Measurements from ENCODE around the gene ATP7B. TPM values are rescaled to one million over a fixed set of nuclear protein-coding genes. Genes with fewer than 3 reads are reported as not detected.

ATP7B gene
- total RNA-seq, 2 donors from 2014 or later: 0.45 to 0.53 TPM

- no peaks in the 10 kb centered on the region for H3K4me1 Mint-ChIP-seq (ENCODE audit: low read depth in 2 of 2)
- no peaks in the 10 kb centered on the region for H3K9me3 Mint-ChIP-seq
- H3K27me3 Mint-ChIP-seq: peaks cover 12 to 27% of the 10 kb centered on the region in 2 donors
- no peak overlapping the region for H3K4me3 Mint-ChIP-seq
- ATAC-seq (no peak), DNase-seq (ENCODE audit: low spot score) (no peak)
- H3K36me3 Mint-ChIP-seq: no peaks in the 10 kb centered on the region
- H3K27ac Mint-ChIP-seq: no peak overlapping the region
Observed at GRCh38 chr13:51924756-51925544, 86.3 kb downstream of the ATP7B start.

GRCh38 chr13:51923983-51924539, 87.2 kb downstream of the ATP7B start:
- no peaks in the 10 kb centered on the region for H3K4me1 Mint-ChIP-seq (ENCODE audit: low read depth in 2 of 2)
- peak in 1 of 2 donors; percentile 47 for ATAC-seq
- H3K27ac Mint-ChIP-seq: no peak overlapping the region

GRCh38 chr13:51922771-51923480, 88.3 kb downstream of the ATP7B start:
- H3K4me1 Mint-ChIP-seq (ENCODE audit: low read depth in 2 of 2): no peaks in the 10 kb centered on the region
- H3K4me3 Mint-ChIP-seq: no peak overlapping the region
- DNase-seq (ENCODE audit: low spot score): peak; percentile 31
- no peak overlapping the region for H3K27ac Mint-ChIP-seq
- ATAC-seq: no peak
- peaks cover 12 to 27% of the 10 kb centered on the region in 2 donors for H3K27me3 Mint-ChIP-seq
- H3K36me3 Mint-ChIP-seq: no peaks in the 10 kb centered on the region
- H3K9me3 Mint-ChIP-seq: no peaks in the 10 kb centered on the region

More at GRCh38 chr13:51923983-51924539, 87.2 kb downstream of the ATP7B start:
- no peak for DNase-seq (ENCODE audit: low spot score)
- H3K36me3 Mint-ChIP-seq: no peaks in the 10 kb centered on the region
- no peak overlapping the region for H3K4me3 Mint-ChIP-seq
- peaks cover 12 to 27% of the 10 kb centered on the region in 2 donors for H3K27me3 Mint-ChIP-seq
- no peaks in the 10 kb centered on the region for H3K9me3 Mint-ChIP-seq

- no peak for ATAC-seq
- no peak overlapping the region for H3K27ac Mint-ChIP-seq
Observed at GRCh38 chr13:51921790-51922740, 89.2 kb downstream of the ATP7B start.

GRCh38 chr13:51920786-51921185, 90.5 kb downstream of the ATP7B start:
- no peaks in the 10 kb centered on the region for H3K4me1 Mint-ChIP-seq (ENCODE audit: low read depth in 2 of 2)
- DNase-seq (ENCODE audit: low spot score): peak; percentile 15
- H3K27me3 Mint-ChIP-seq: peaks cover 10 to 21% of the 10 kb centered on the region in 2 donors
- H3K27ac Mint-ChIP-seq: no peak overlapping the region
- H3K4me3 Mint-ChIP-seq: no peak overlapping the region
- ATAC-seq: no peak
- H3K9me3 Mint-ChIP-seq: no peaks in the 10 kb centered on the region
- no peaks in the 10 kb centered on the region for H3K36me3 Mint-ChIP-seq

More at GRCh38 chr13:51921790-51922740, 89.2 kb downstream of the ATP7B start:
- Mint-ChIP-seq H3K27me3 (peaks cover 12 to 27% of the 10 kb centered on the region in 2 donors), H3K9me3 (no peaks in the 10 kb centered on the region), H3K4me3 (no peak overlapping the region), H3K36me3 (no peaks in the 10 kb centered on the region), H3K4me1 (ENCODE audit: low read depth in 2 of 2) (no peaks in the 10 kb centered on the region)
- DNase-seq (ENCODE audit: low spot score): no peak

- peaks cover 9 to 17% of the 10 kb centered on the region in 2 donors for H3K27me3 Mint-ChIP-seq
- H3K9me3 Mint-ChIP-seq: no peaks in the 10 kb centered on the region
- no peak overlapping the region for H3K4me3 Mint-ChIP-seq
- ATAC-seq (no peak), DNase-seq (ENCODE audit: low spot score) (peak; percentile 45)
- no peak overlapping the region for H3K27ac Mint-ChIP-seq
- H3K36me3 Mint-ChIP-seq: no peaks in the 10 kb centered on the region
- H3K4me1 Mint-ChIP-seq (ENCODE audit: low read depth in 2 of 2): no peaks in the 10 kb centered on the region
Observed at GRCh38 chr13:51920267-51920666, 91.0 kb downstream of the ATP7B start.

GRCh38 chr13:51919531-51919930, 91.7 kb downstream of the ATP7B start:
- Mint-ChIP-seq H3K36me3 (no peaks in the 10 kb centered on the region), H3K4me3 (no peak overlapping the region)

GRCh38 chr13:51916962-51917361, 94.3 kb downstream of the ATP7B start:
- H3K27ac Mint-ChIP-seq: no peak overlapping the region
- H3K27me3 Mint-ChIP-seq: peaks cover 2 to 4% of the 10 kb centered on the region in 2 donors
- H3K4me3 Mint-ChIP-seq: no peak overlapping the region
- H3K9me3 Mint-ChIP-seq: no peaks in the 10 kb centered on the region
- DNase-seq (ENCODE audit: low spot score) (no peak), ATAC-seq (no peak)
- H3K36me3 Mint-ChIP-seq: no peaks in the 10 kb centered on the region
- H3K4me1 Mint-ChIP-seq (ENCODE audit: low read depth in 2 of 2): peaks cover 0 to 1% of the 10 kb centered on the region in 2 donors

More at GRCh38 chr13:51919531-51919930, 91.7 kb downstream of the ATP7B start:
- DNase-seq (ENCODE audit: low spot score) (no peak), ATAC-seq (no peak)
- no peaks in the 10 kb centered on the region for H3K4me1 Mint-ChIP-seq (ENCODE audit: low read depth in 2 of 2)
- no peaks in the 10 kb centered on the region for H3K9me3 Mint-ChIP-seq
- H3K27ac Mint-ChIP-seq: no peak overlapping the region
- peaks cover 5 to 10% of the 10 kb centered on the region in 2 donors for H3K27me3 Mint-ChIP-seq

- peaks cover 0 to 4% of the 10 kb centered on the region in 2 donors for H3K4me1 Mint-ChIP-seq (ENCODE audit: low read depth in 2 of 2)
- H3K4me3 Mint-ChIP-seq: no peak overlapping the region
- DNase-seq (ENCODE audit: low spot score) (no peak), ATAC-seq (no peak)
- H3K27me3 Mint-ChIP-seq: peaks cover 4 to 7% of the 10 kb centered on the region in 2 donors
- no peak overlapping the region for H3K27ac Mint-ChIP-seq
- H3K36me3 Mint-ChIP-seq: no peaks in the 10 kb centered on the region
- H3K9me3 Mint-ChIP-seq: no peaks in the 10 kb centered on the region
Observed at GRCh38 chr13:51916051-51916818, 95.0 kb downstream of the ATP7B start.

GRCh38 chr13:51914137-51914493, 97.1 kb downstream of the ATP7B start:
- H3K27me3 Mint-ChIP-seq: peaks cover 4 to 7% of the 10 kb centered on the region in 2 donors
- H3K36me3 Mint-ChIP-seq: no peaks in the 10 kb centered on the region
- ATAC-seq (no peak), DNase-seq (ENCODE audit: low spot score) (no peak)
- H3K27ac Mint-ChIP-seq: no peak overlapping the region
- peaks cover 4 to 14% of the 10 kb centered on the region in 2 donors for H3K4me1 Mint-ChIP-seq (ENCODE audit: low read depth in 2 of 2)
- H3K9me3 Mint-ChIP-seq: no peaks in the 10 kb centered on the region
- no peak overlapping the region for H3K4me3 Mint-ChIP-seq

GRCh38 chr13:51913421-51914136, 97.7 kb downstream of the ATP7B start:
- H3K9me3 Mint-ChIP-seq: no peaks in the 10 kb centered on the region
- DNase-seq (ENCODE audit: low spot score) (no peak), ATAC-seq (no peak)
- H3K27ac Mint-ChIP-seq: no peak overlapping the region
- peaks cover 4 to 16% of the 10 kb centered on the region in 2 donors for H3K4me1 Mint-ChIP-seq (ENCODE audit: low read depth in 2 of 2)
- no peak overlapping the region for H3K4me3 Mint-ChIP-seq
- peaks cover 4 to 7% of the 10 kb centered on the region in 2 donors for H3K27me3 Mint-ChIP-seq
- H3K36me3 Mint-ChIP-seq: no peaks in the 10 kb centered on the region

- no peaks in the 10 kb centered on the region for H3K36me3 Mint-ChIP-seq
- no peaks in the 10 kb centered on the region for H3K9me3 Mint-ChIP-seq
- ATAC-seq (no peak), DNase-seq (ENCODE audit: low spot score) (no peak)
- H3K27ac Mint-ChIP-seq: no peak overlapping the region
- H3K4me1 Mint-ChIP-seq (ENCODE audit: low read depth in 2 of 2): peaks cover 4 to 17% of the 10 kb centered on the region in 2 donors
- H3K27me3 Mint-ChIP-seq: peaks cover 4 to 7% of the 10 kb centered on the region in 2 donors
- H3K4me3 Mint-ChIP-seq: no peak overlapping the region
Observed at GRCh38 chr13:51912511-51913225, 98.6 kb downstream of the ATP7B start.
